Measurements from ENCODE around the gene XPR1.

The XPR1 gene

DNA sequence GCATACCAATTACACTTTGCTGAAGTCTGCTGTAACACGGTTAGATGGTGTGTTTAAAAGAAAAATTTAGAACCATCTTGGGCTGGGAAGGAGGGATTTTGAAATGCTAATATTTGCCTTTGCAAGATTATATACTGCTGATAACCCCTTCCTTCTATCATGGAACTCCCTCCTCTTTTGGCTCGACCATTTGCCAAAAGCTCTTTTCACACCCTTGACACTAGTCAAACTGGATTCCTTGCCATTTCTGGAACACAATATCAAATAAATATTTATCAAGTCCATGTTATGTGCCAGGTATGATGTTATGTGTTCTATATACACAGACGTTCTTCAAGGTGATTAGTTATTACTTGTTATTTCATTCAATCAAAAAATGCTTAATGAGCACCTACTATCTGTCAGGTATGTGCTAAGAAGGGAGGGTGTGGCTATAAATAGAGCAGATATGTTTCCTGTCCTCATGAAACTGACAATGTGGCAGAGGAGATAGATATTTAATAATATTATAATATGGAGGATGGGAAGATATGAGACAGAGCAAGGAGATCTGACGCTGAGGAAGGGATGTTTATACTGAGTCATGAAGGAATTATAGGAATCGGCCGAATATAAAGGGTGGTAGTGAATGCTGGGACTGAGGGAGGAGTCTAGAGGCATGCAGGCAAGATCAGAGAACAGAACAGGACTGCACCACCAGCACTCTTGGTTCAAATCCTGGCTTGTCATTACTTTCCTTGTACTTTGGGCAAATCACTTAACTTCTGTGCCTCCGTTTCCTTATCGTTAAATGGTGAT lies 16.1 kb upstream of the XPR1 start:
- DNase-seq (ENCODE audit: low read depth) = no peak

GRCh38 chr1:180616439-180616838 lies 15.4 kb upstream of the XPR1 start:
- no peak for DNase-seq (ENCODE audit: low read depth)

DNA sequence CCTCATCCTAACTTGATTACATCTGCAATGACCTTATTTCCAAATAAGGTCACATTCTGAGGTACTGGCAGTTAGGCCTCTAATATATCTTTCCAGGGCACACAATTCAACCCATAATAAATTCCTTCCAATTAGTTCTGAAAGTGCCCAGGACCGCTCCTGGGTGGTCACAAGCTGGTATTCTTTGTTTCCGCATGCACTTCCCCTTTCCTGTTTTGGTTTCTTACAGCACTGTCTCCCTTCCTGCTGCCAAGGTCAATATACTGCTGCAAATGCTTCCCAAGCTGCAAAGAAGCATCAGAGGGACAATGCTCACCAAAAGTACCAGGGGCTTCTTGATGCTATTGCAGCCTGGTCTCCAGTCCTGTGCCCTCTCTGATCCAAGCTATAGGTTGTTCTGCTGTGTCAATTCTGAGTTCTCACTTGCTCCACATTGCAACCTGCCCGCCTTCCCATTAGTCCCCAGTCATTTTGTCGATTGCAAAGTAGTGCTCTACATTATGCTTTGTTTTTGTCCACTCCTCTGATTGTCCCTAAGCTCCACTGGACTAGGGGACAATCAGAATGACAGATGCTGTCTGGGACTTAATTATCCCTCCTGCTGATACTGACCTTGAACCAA lies 13.9 kb upstream of the XPR1 start:
- no peak for DNase-seq (ENCODE audit: low read depth)

GRCh38 chr1:180620581-180620980 lies 11.2 kb upstream of the XPR1 start:
- DNase-seq (ENCODE audit: low read depth) = no peak

DNA sequence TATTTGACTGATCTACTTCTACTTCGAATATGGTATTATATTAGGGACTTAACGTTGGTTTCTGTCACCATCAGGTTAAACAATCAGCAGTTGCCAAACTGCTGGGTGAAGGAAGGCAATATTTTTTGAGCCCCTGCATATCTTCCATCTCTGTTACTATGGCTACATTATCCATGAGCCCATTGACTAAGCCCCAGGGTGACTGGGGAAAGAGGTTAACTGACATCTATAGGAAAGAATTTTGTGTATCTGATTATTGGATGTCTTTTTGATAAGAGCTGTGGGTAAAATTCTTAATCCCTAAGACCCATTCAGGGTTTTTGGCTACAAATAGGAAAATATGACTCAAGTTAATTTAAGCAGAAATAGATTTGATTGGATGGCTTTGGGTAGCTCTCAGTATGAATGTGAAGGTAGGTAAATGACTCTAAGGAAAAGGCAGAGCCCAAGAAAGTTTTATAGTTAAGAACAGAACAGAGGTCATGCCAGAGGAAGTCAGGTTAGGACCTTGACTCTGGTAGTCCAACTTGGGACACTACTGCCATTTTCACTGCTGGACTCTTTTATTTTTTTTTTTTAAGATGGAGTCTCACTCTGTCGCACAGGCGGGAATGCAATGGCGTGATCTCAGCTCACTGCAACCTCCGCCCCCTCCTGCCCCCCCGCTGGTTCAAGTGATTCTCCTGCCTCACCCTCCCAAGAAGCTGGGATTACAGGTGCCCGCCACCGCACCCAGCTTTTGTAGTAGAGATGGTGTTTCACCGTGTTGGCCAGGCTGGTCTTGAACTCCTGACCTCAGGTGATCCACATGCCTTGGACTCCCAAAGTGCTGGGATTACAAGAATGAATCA lies 8.9 kb upstream of the XPR1 start:
- DNase-seq (ENCODE audit: low read depth) = no peak

DNA sequence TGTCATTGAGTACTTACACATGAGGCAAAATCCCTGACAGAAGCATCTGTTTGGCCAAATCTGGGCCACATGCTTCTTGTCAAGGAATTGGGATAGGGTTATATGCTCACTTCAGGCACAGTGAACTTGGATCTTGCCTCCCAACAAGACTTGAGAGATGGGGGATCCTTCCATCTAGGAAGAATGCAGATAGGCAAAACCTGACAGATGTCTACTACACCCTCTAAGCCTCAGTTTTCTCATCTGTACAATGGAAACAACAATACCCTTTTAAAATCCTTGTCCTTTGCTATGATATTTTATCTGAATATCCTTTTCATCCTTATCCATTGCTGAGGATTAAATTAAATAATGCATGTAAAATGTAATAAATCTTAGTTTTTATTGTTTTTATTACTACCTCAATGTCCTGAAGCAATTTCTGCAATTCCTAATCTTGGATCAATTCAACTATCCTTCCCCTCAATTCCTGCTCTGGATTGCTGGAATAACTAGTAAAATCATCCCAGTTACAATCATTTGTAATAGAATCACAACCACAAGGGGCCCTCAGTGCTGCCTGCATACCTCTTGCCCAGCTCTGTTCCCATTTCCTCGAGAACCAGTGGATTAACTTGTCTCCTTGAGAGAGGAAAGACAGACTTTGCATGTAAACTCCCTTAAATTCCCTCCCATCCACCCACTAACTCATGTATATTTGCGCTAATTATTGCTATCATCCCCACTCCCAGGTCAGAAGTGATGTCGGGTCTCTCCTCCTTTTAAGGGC lies 8.1 kb upstream of the XPR1 start:
- no peak for DNase-seq (ENCODE audit: low read depth)

- DNase-seq (ENCODE audit: low read depth) = no peak
Measured at GRCh38 chr1:180626711-180627110, 5.1 kb upstream of the XPR1 start.

DNA sequence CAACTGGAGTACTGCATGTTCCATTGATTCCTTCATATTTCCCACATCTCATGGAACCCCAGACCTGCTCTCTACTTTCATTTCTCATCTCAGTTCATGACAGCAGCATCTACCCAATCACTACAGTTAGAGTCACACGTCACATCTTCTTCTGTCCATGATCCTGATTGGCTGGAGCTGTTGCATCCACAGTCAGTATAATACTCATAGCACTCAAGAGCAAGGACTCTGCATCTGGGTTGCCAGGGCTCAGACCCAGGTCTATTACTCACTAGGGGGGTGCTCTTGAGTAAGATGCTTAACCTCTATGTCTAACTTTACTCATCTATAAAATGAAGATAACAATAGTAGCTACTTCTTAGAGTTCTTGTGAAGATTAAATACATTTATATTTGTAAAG lies 4.4 kb upstream of the XPR1 start:
- DNase-seq (ENCODE audit: low read depth) = no peak

- DNase-seq (ENCODE audit: low read depth) = no peak
Measured at GRCh38 chr1:180628646-180629045, 3.2 kb upstream of the XPR1 start.

DNA sequence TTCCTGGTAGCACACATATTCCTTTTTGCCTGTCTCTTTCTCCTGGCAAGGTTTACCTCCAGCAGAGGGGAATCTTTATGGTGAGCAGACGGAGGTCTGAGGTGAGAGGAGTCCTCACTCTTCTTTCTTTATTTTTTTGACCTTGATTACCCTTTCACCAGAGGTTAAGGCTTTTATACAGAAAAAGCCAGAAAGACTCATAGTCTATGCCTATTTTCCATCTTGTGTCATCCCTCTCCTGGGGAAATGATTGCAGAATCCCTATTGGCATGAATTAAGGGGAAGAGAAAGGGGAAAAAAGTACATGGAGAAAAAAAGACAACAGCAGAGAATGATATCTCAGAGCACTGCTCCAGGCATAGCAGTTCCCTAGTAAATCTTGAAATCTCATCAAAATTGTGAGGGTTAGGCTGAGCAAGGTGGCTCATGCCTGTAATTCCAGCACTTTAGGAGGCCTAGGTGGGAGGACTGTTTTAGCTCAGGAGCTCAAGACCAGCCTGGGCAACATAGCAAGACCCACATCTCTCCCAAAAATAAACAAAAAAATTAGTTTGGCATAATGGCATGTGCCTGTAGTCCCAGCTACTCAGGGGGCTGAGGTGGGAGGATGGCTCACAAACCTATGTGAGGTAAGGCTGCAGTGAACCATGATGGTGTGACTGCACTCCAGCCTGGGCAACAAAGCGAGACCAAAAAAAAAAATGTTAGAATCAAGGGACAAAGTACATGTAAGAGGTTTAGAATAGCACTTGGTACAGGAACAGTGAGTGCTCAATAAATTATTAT lies 1.2 kb upstream of the XPR1 start:
- DNase-seq (ENCODE audit: low read depth) = no peak

GRCh38 chr1:180631194-180631765 lies 542 bp upstream of the XPR1 start:
- no peak for DNase-seq (ENCODE audit: low read depth)

GRCh38 chr1:180632326-180633056 lies 669 bp downstream of the XPR1 start:
- DNase-seq (ENCODE audit: low read depth) = peak; percentile 33

DNA sequence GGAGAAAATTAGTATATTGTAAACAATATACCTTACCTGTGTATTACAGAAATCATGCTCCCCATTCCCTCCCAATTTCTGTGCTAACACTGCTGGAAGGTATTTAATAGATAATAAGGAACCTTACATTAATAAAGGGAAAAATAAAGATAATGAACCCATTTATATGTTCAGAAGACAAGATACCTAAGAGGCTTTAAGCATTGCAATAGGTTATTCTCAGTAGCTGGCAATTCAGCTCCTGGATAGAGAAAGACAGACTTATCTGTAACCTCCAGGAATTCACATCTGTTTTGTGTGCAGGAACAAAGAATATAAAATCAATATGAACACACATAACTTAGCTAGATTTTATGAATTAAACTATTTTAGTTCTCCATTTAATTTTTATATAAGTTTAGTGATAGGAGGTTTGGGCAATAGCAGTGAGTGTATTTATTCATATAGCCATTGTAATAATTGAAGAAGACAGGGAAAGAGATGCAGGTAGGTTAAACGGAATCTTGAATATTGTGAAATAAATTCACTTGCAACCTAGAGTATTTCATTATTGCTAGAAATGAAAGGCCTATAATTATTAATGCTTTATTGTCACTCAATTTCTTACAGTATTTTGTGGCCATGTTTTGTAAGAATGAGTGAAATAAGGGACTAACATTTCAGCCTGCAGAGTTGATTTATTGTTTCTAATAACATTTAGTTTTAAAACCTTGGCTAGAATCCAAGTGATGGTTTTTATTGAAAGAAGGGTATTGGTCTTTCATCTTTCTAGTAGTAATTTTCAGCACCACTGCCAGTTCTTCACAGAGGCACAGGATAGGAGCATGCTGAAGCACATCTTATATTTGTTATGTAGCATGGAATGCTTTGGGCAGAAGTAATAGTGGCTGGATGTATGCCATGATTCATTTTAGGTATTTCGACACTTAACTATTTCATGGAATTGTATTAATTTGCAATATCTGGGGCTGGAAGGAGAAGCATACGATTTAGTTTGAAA lies 1.5 kb downstream of the XPR1 start:
- no peak for DNase-seq (ENCODE audit: low read depth)

- no peak for DNase-seq (ENCODE audit: low read depth)
Measured at GRCh38 chr1:180636138-180636537, 4.3 kb downstream of the XPR1 start.

GRCh38 chr1:180639871-180640270 lies 8.0 kb downstream of the XPR1 start:
- no peak for DNase-seq (ENCODE audit: low read depth)

DNA sequence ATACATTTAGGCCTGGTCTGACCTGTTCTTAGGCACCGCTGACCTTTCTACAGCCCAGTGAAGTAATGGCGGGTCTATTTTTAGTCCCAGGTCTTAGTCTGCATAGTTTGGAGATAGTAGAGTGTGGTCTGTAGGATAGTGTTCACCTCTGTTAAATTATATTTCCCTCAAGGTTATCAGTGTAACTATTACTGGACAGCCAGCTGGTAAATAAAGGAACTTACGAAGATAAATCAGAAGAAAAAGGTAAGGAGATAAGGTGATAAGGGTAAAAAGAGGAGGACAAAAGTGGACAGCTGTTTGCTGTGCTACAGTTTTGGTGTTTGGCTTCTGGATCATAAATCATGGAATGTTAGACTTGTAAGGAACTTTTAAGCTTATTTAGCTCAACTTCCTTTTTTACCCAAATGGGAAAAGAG lies 8.7 kb downstream of the XPR1 start:
- no peak for DNase-seq (ENCODE audit: low read depth)

GRCh38 chr1:180641662-180642061 lies 9.8 kb downstream of the XPR1 start:
- no peak for DNase-seq (ENCODE audit: low read depth)

GRCh38 chr1:180642781-180643180 lies 11.0 kb downstream of the XPR1 start:
- DNase-seq (ENCODE audit: low read depth) = no peak

GRCh38 chr1:180643693-180644092 lies 11.9 kb downstream of the XPR1 start:
- no peak for DNase-seq (ENCODE audit: low read depth)

Data from activated T-cell treated with anti-CD3 and anti-CD28 coated beads for 24 hours (primary cell).